Immature natural killer cell (primary cell): ENCODE results near the gene BLVRA. TPM values are rescaled to one million over a fixed set of nuclear protein-coding genes. Genes with fewer than 3 reads are reported as not detected.
"Not testable (repeated sequence)": the region's sequence is repeated elsewhere in the genome, so short reads cannot be mapped to it uniquely, and the experiment has no call there.

Experiments
- DNase-seq, 3 donors: peaks; one replicate each; pipeline ENCODE4 v3.0.0; 2022; ENCODE audit warnings: mixed read lengths in 1 of 3
- H3K27ac Mint-ChIP-seq, 6 donors: one replicate each; pipeline ENCODE4 v1.8.0; 2020; ENCODE audit warnings: mixed read lengths in 6 of 6, mild to moderate bottlenecking in 5 of 6, inconsistent platforms in 4 of 6, moderate library complexity in 3 of 6
- H3K27me3 Mint-ChIP-seq, 3 donors: one replicate each; pipeline ENCODE4 v1.8.0; 2020 to 2021; ENCODE audit warnings: low read depth in 3 of 3, mild to moderate bottlenecking in 3 of 3, mixed read lengths in 3 of 3, moderate library complexity in 3 of 3, inconsistent platforms in 1 of 3
- H3K36me3 Mint-ChIP-seq, 3 donors: one replicate each; pipeline ENCODE4 v1.8.0; 2020; ENCODE audit warnings: mixed read lengths in 3 of 3, inconsistent platforms in 2 of 3, mild to moderate bottlenecking in 2 of 3
- H3K4me1 Mint-ChIP-seq, 2 donors: one replicate each; pipeline ENCODE4 v1.8.0; 2020; ENCODE audit warnings: inconsistent platforms in 2 of 2, mild to moderate bottlenecking in 2 of 2, mixed read lengths in 2 of 2, moderate library complexity in 1 of 2
- H3K4me3 Mint-ChIP-seq, 5 donors: one replicate each; pipeline ENCODE4 v1.8.0; 2020; ENCODE audit warnings: mild to moderate bottlenecking in 5 of 5, mixed read lengths in 5 of 5, inconsistent platforms in 3 of 5, moderate library complexity in 3 of 5
- H3K9me3 Mint-ChIP-seq, 6 donors: one replicate each; pipeline ENCODE4 v1.8.0; 2020; ENCODE audit warnings: mild to moderate bottlenecking in 6 of 6, mixed read lengths in 6 of 6, inconsistent platforms in 4 of 6, moderate library complexity in 3 of 6
- polyA plus RNA-seq, 3 donors: library from polyadenylated mRNA; unstranded; fragments of 300-500 nt; fragmentation: Illumina TruSeq; gene quantifications; one replicate each; pipeline ENCODE4 v1.2.3, GENCODE V29; 2021

Gene BLVRA
- polyA plus RNA-seq, 3 donors from 2014 or later = 51.0 to 72.3 (median 51.0) TPM

GRCh38 chr7:43768201-43768886 is 9.9 kb downstream of the BLVRA start:
- Mint-ChIP-seq H3K27me3 (no peaks in the 10 kb centered on the region), H3K36me3 (peaks cover 7 to 17% (median 17%) of the 10 kb centered on the region in 3 donors), H3K4me1 (peaks cover 8 to 11% of the 10 kb centered on the region in 2 donors), H3K9me3 (no peaks in the 10 kb centered on the region), H3K4me3 (no peak overlapping the region), H3K27ac (no peak overlapping the region)
- DNase-seq = no peak

- Mint-ChIP-seq H3K36me3 (peaks cover 7 to 17% (median 17%) of the 10 kb centered on the region in 3 donors), H3K27me3 (no peaks in the 10 kb centered on the region), H3K27ac (no peak overlapping the region), H3K4me1 (peaks cover 7 to 11% of the 10 kb centered on the region in 2 donors), H3K4me3 (no peak overlapping the region), H3K9me3 (no peaks in the 10 kb centered on the region)
- DNase-seq = no peak
Measured at GRCh38 chr7:43768887-43769272, 10.4 kb downstream of the BLVRA start.

- Mint-ChIP-seq H3K27ac (no peak overlapping the region), H3K4me3 (no peak overlapping the region), H3K27me3 (no peaks in the 10 kb centered on the region), H3K4me1 (peaks cover 5 to 7% of the 10 kb centered on the region in 2 donors), H3K9me3 (no peaks in the 10 kb centered on the region), H3K36me3 (peaks cover 7 to 17% (median 17%) of the 10 kb centered on the region in 3 donors)
- DNase-seq = no peak
Measured at GRCh38 chr7:43769281-43769680, 10.8 kb downstream of the BLVRA start.

GRCh38 chr7:43769791-43770465 is 11.4 kb downstream of the BLVRA start:
- peaks cover 0 to under 1% of the 10 kb centered on the region in 2 donors for H3K4me1 Mint-ChIP-seq
- H3K27me3 Mint-ChIP-seq = no peaks in the 10 kb centered on the region
- no peaks in the 10 kb centered on the region for H3K9me3 Mint-ChIP-seq
- H3K36me3 Mint-ChIP-seq = peaks cover 7 to 17% (median 17%) of the 10 kb centered on the region in 3 donors
- H3K27ac Mint-ChIP-seq = no peak overlapping the region
- DNase-seq = no peak
- H3K4me3 Mint-ChIP-seq = no peak overlapping the region

- Mint-ChIP-seq H3K9me3 (peaks cover 0 to 3% (median 0%) of the 10 kb centered on the region in 6 donors), H3K36me3 (peaks cover 7 to 17% (median 17%) of the 10 kb centered on the region in 3 donors), H3K4me1 (no peaks in the 10 kb centered on the region), H3K27ac (no peak overlapping the region), H3K27me3 (no peaks in the 10 kb centered on the region), H3K4me3 (no peak overlapping the region)
- no peak for DNase-seq
Measured at GRCh38 chr7:43771128-43771527, 12.6 kb downstream of the BLVRA start.

GRCh38 chr7:43771573-43771972 is 13.1 kb downstream of the BLVRA start:
- no peak for DNase-seq
- peak overlapping the region in 1 of 6 donors; percentile 8 for H3K27ac Mint-ChIP-seq

GRCh38 chr7:43773268-43773667 is 14.8 kb downstream of the BLVRA start:
- not testable (repeated sequence) for H3K4me1 Mint-ChIP-seq, DNase-seq, H3K27ac Mint-ChIP-seq, H3K4me3 Mint-ChIP-seq, H3K9me3 Mint-ChIP-seq, H3K27me3 Mint-ChIP-seq
- peaks cover 7 to 21% (median 20%) of the 10 kb centered on the region in 3 donors for H3K36me3 Mint-ChIP-seq

More at GRCh38 chr7:43771573-43771972, 13.1 kb downstream of the BLVRA start:
- H3K36me3 Mint-ChIP-seq = peaks cover 7 to 21% (median 20%) of the 10 kb centered on the region in 3 donors
- peaks cover 0 to 3% (median 0%) of the 10 kb centered on the region in 6 donors for H3K9me3 Mint-ChIP-seq
- no peaks in the 10 kb centered on the region for H3K4me1 Mint-ChIP-seq
- H3K27me3 Mint-ChIP-seq = no peaks in the 10 kb centered on the region
- H3K4me3 Mint-ChIP-seq = no peak overlapping the region

- not testable (repeated sequence) for H3K4me1 Mint-ChIP-seq, H3K27me3 Mint-ChIP-seq, DNase-seq, H3K4me3 Mint-ChIP-seq, H3K9me3 Mint-ChIP-seq, H3K27ac Mint-ChIP-seq
- H3K36me3 Mint-ChIP-seq = peaks cover 8 to 23% (median 21%) of the 10 kb centered on the region in 3 donors
Measured at GRCh38 chr7:43775255-43775654, 16.8 kb downstream of the BLVRA start.

GRCh38 chr7:43778293-43779044 is 20.0 kb downstream of the BLVRA start:
- peaks cover 5 to 16% (median 14%) of the 10 kb centered on the region in 3 donors for H3K36me3 Mint-ChIP-seq
- not testable (repeated sequence) for H3K27me3 Mint-ChIP-seq

GRCh38 chr7:43779045-43779812 is 20.7 kb downstream of the BLVRA start:
- Mint-ChIP-seq H3K4me3 (no peak overlapping the region), H3K27ac (no peak overlapping the region), H3K9me3 (peaks cover 0 to 3% (median 0%) of the 10 kb centered on the region in 6 donors), H3K36me3 (peaks cover 5 to 16% (median 14%) of the 10 kb centered on the region in 3 donors), H3K4me1 (peaks cover 0 to 1% of the 10 kb centered on the region in 2 donors), H3K27me3 (peaks cover 0 to 2% (median 0%) of the 10 kb centered on the region in 3 donors)
- no peak for DNase-seq

More at GRCh38 chr7:43778293-43779044, 20.0 kb downstream of the BLVRA start:
- H3K4me1 Mint-ChIP-seq, H3K27ac Mint-ChIP-seq, H3K4me3 Mint-ChIP-seq, H3K9me3 Mint-ChIP-seq, DNase-seq: not testable (repeated sequence)

- Mint-ChIP-seq H3K36me3 (peaks cover 5 to 18% (median 12%) of the 10 kb centered on the region in 3 donors), H3K9me3 (no peaks in the 10 kb centered on the region), H3K27me3 (peaks cover 0 to 2% (median 0%) of the 10 kb centered on the region in 3 donors), H3K4me1 (peaks cover 0 to 1% of the 10 kb centered on the region in 2 donors), H3K4me3 (no peak overlapping the region), H3K27ac (peak overlapping the region in 1 of 6 donors; percentile 14)
- DNase-seq = no peak
Measured at GRCh38 chr7:43781726-43782607, 23.5 kb downstream of the BLVRA start.

GRCh38 chr7:43782768-43783555 is 24.5 kb downstream of the BLVRA start:
- H3K27ac Mint-ChIP-seq = no peak overlapping the region
- no peak overlapping the region for H3K4me3 Mint-ChIP-seq
- H3K4me1 Mint-ChIP-seq = peaks cover 0 to 1% of the 10 kb centered on the region in 2 donors
- no peaks in the 10 kb centered on the region for H3K9me3 Mint-ChIP-seq
- H3K27me3 Mint-ChIP-seq = peaks cover 0 to 2% (median 0%) of the 10 kb centered on the region in 3 donors
- peaks cover 5 to 18% (median 12%) of the 10 kb centered on the region in 3 donors for H3K36me3 Mint-ChIP-seq
- DNase-seq = no peak
